GM23248 (cell line): ENCODE results near the gene HCCS. TPM values are rescaled to one million over a fixed set of nuclear protein-coding genes. Genes with fewer than 3 reads are reported as not detected.

Experiments
- DNase-seq: peaks from one replicate; pipeline ENCODE4 v3.0.0-alpha.2; 2015
- H2AFZ ChIP-seq: fragments of 200-600 bp; sonication (generic); 2 replicates; pipeline ENCODE4 v1.6.1; 2016; ENCODE audit warnings: antibody characterized with exemption
- H3F3A ChIP-seq: fragments of 200-600 bp; sonication (generic); 2 replicates; pipeline ENCODE4 v1.6.1; 2016; ENCODE audit warnings: mild to moderate bottlenecking, antibody characterized with exemption, mixed run types; ENCODE audit not compliant: insufficient read depth
- H3K27ac ChIP-seq: fragments of 200-600 bp; sonication (generic); 2 replicates; pipeline ENCODE4 v1.5.1; 2016; ENCODE audit warnings: mild to moderate bottlenecking
- H3K27me3 ChIP-seq: fragments of 200-600 bp; sonication (generic); replicated peaks from 2 replicates; pipeline ENCODE4 v1.6.1; 2016; ENCODE audit warnings: mild to moderate bottlenecking; ENCODE audit not compliant: insufficient read depth
- H3K36me3 ChIP-seq: fragments of 200-600 bp; sonication (generic); 2 replicates; pipeline ENCODE4 v1.6.1; 2016; ENCODE audit warnings: low read depth, mild to moderate bottlenecking
- H3K4me1 ChIP-seq: fragments of 200-600 bp; sonication (generic); 2 replicates; pipeline ENCODE4 v1.6.1; 2016; ENCODE audit warnings: mild to moderate bottlenecking; ENCODE audit not compliant: insufficient read depth
- H3K4me2 ChIP-seq: fragments of 200-600 bp; sonication (generic); one replicate; pipeline ENCODE4 v1.6.1; 2016; ENCODE audit warnings: mild to moderate bottlenecking; ENCODE audit not compliant: unreplicated experiment
- H3K4me3 ChIP-seq: fragments of 200-600 bp; sonication (generic); 2 replicates; pipeline ENCODE4 v1.5.1; 2016; ENCODE audit warnings: mild to moderate bottlenecking
- H3K79me2 ChIP-seq: fragments of 200-600 bp; sonication (generic); 2 replicates; pipeline ENCODE4 v1.6.1; 2016; ENCODE audit warnings: mild to moderate bottlenecking; ENCODE audit not compliant: insufficient read depth
- H3K9ac ChIP-seq: fragments of 200-600 bp; sonication (generic); 2 replicates; pipeline ENCODE4 v1.6.1; 2016; ENCODE audit warnings: mild to moderate bottlenecking
- H3K9me2 ChIP-seq: fragments of 200-600 bp; sonication (generic); 2 replicates; pipeline ENCODE4 v1.6.1; 2016; ENCODE audit warnings: mixed run types, mild to moderate bottlenecking, moderate library complexity; ENCODE audit not compliant: insufficient read depth
- H3K9me3 ChIP-seq: fragments of 200-600 bp; sonication (generic); one replicate; pipeline ENCODE4 v1.6.1; 2017; ENCODE audit warnings: low read depth
- H4K20me1 ChIP-seq: fragments of 200-600 bp; sonication (generic); 2 replicates; pipeline ENCODE4 v1.6.0; 2016; ENCODE audit not compliant: insufficient read depth
- EZH2 ChIP-seq: fragments of 200-600 bp; sonication (generic); IDR thresholded peaks from 2 replicates; pipeline ENCODE4 v1.6.1; 2018; ENCODE audit warnings: antibody characterized with exemption, mild to moderate bottlenecking; ENCODE audit not compliant: insufficient read depth, poor library complexity, severe bottlenecking
- EZH2phosphoT487 ChIP-seq: fragments of 200-600 bp; sonication (generic); IDR thresholded peaks from 2 replicates; pipeline ENCODE4 v1.6.1; 2018; ENCODE audit warnings: antibody characterized with exemption, moderate library complexity, mild to moderate bottlenecking, low read depth; ENCODE audit not compliant: insufficient read depth
- WGBS, 2 experiments: methylation state at CpG; one replicate each; pipeline ENCODE4 v1.1.6; 2015 to 2017; ENCODE audit warnings: low lambda C conversion rate in 2 of 2, low coverage in 1 of 2; ENCODE audit errors: missing lambda C conversion rate in 2 of 2; 5-methylcytosine and 5-hydroxymethylcytosine counted together
- in situ Hi-C: fragments of 300-500 bp; cut with MboI; formaldehyde crosslinking; loops from 2 replicates; pipeline ENCODE4 v1.15.0; 2020
- polyA plus RNA-seq: library from polyadenylated mRNA; unstranded; fragments of >200 nt; fragmentation: Nextera tagmentation; extraction: Ambion mirVana; gene quantifications from 2 replicates; pipeline ENCODE4 v1.2.1, GENCODE V29; 2016
- total RNA-seq: library from RNA; depleted of rRNA; stranded (reverse); fragments of >200 nt; shearing (Covaris generic); gene quantifications from 2 replicates; pipeline ENCODE4 v1.2.3, GENCODE V29; 2014

Gene HCCS
- total and polyA plus RNA-seq, 2 experiments from 2014 or later = 25.4 to 49.8 TPM

DNA sequence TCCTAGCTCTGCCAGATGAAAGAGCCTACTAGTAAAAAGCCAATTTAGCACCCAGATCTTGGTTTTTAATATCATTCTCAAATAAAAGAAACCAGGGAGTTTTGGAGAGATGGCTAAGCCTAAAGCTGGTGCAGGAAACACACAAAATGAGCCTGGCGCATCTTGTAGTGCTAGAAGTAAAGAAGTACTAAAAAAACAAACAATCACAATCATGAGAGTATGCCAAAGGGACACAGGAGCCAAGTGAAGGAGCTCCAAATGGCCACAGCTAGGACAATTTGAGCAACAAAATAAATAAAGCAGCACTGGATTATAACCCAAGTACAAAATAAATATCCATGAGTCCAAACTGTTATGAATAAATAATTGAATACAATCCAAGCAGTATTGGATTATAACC is 37.8 kb upstream of the HCCS start:
- in situ Hi-C loops = no loop called here
- Histone ChIP-seq H3K4me1 (peaks cover 4% of the 10 kb centered on the region; the same call in 1 of the 2 replicates), H3F3A (no peaks in the 10 kb centered on the region), H3K4me3 (no peak overlapping the region), H2AFZ (no peak overlapping the region), H3K4me2 (no peak overlapping the region), H3K9me3 (no peaks in the 10 kb centered on the region), H4K20me1 (no peaks in the 10 kb centered on the region), H3K27me3 (no peaks in the 10 kb centered on the region), H3K79me2 (no peaks in the 10 kb centered on the region), H3K36me3 (no peaks in the 10 kb centered on the region), H3K9me2 (no peaks in the 10 kb centered on the region), H3K27ac (no peak overlapping the region), H3K9ac (no peak overlapping the region)
- TF ChIP-seq EZH2 = no peak
- TF ChIP-seq EZH2phosphoT487 = no peak
- 87 to 100% methylated on average over 1 of the region's 1 CpG for whole genome bisulfite sequencing, 2 experiments
- DNase-seq = no peak

DNA sequence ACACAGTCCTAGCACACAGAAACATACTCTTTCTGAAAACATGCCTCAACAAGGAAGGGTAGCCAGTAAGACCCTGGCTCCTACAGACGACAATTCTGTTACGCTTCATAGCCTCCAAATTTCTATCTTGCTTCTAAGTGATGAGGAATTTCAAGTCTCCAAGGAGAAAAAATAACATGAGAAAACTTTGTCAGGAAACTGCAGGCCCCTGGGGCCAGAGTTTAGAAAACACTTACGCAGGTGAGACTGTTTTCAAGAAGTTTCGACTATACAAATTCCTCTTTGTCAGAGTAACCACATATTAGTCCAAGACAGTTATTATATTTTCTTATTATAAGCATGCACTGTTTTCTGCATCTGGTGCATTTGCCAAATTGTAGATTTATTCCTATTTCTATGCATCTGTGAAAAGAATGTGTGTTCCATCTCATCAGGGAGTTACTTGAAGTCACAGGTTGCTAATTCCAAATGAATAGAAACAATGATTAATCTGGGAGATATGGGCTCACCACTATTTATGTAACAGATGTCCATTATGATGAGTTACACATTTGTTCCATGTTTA is 30.3 kb upstream of the HCCS start:
- WGBS, 2 experiments = 91 to 95% methylated on average over 4 of the region's 4 CpGs
- Histone ChIP-seq H3F3A (no peaks in the 10 kb centered on the region), H3K36me3 (no peaks in the 10 kb centered on the region), H3K4me3 (no peak overlapping the region), H2AFZ (no peak overlapping the region), H3K27me3 (no peaks in the 10 kb centered on the region), H3K9me3 (no peaks in the 10 kb centered on the region), H3K4me1 (no peaks in the 10 kb centered on the region), H3K4me2 (no peak overlapping the region), H3K9ac (no peak overlapping the region), H3K27ac (no peak overlapping the region), H3K9me2 (no peaks in the 10 kb centered on the region), H4K20me1 (no peaks in the 10 kb centered on the region), H3K79me2 (no peaks in the 10 kb centered on the region)
- no peak for DNase-seq
- in situ Hi-C loops = loop anchor here (25.0 kb wide), 1 partner anchor 344 kb away; no protein-coding TSS in a partner anchor
- TF ChIP-seq EZH2phosphoT487 (no peak), EZH2 (no peak)

DNA sequence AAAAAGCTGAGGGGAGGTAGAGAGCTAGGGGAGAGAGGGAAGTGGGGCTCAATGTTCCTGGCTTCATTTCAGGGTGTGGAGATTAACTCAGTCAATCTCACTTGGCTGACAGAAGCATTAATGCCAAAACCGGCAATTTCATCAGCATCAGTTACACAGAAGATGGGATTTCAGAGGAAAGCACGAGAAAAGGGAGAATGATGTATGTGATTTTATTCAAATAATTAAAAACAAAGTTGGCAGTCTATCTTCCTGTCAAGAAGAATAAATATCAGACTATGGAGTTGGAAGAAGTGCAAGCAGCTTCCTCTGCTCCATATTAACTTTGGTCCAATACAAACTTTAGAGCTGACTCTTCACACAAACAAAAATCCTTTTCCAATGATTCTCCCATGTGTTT is 29.6 kb upstream of the HCCS start:
- Histone ChIP-seq H3K27ac (no peak overlapping the region), H3K9me2 (no peaks in the 10 kb centered on the region), H3K4me3 (no peak overlapping the region), H4K20me1 (no peaks in the 10 kb centered on the region), H3K4me1 (no peaks in the 10 kb centered on the region), H2AFZ (no peak overlapping the region), H3K79me2 (no peaks in the 10 kb centered on the region), H3K9ac (no peak overlapping the region), H3F3A (no peaks in the 10 kb centered on the region), H3K9me3 (no peaks in the 10 kb centered on the region), H3K4me2 (no peak overlapping the region), H3K27me3 (no peaks in the 10 kb centered on the region), H3K36me3 (no peaks in the 10 kb centered on the region)
- WGBS, 2 experiments = 22 to 25% methylated on average over 2 of the region's 2 CpGs
- no peak for DNase-seq
- in situ Hi-C loops = loop anchor here (25.0 kb wide), 1 partner anchor 344 kb away; no protein-coding TSS in a partner anchor
- TF ChIP-seq EZH2 (no peak), EZH2phosphoT487 (no peak)

DNA sequence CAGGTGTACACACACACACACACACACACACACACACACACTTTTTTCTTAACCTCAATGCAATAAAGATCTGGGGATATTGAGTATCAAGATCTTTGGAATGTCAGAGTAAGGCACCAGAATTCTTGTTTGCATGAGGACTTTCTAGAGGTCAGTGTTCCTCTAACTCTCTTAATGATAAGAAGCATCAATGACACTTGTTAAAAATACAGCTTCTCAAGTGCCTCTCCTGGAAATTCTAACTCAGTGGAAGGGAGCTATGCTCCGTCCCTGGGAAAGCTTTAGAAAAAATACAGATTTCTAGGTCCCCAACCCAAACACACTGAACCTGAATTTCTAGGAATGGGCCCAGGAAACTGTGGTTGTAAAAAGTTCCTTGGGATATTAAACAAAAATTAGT is 25.8 kb upstream of the HCCS start:
- Histone ChIP-seq H3K36me3 (no peaks in the 10 kb centered on the region), H4K20me1 (no peaks in the 10 kb centered on the region), H3K79me2 (no peaks in the 10 kb centered on the region), H3K4me3 (no peak overlapping the region), H3K27ac (no peak overlapping the region), H3K27me3 (no peaks in the 10 kb centered on the region), H3K9me2 (no peaks in the 10 kb centered on the region), H3K9me3 (no peaks in the 10 kb centered on the region), H3K4me2 (no peak overlapping the region), H3K4me1 (no peaks in the 10 kb centered on the region), H3F3A (no peaks in the 10 kb centered on the region), H2AFZ (no peak overlapping the region), H3K9ac (no peak overlapping the region)
- TF ChIP-seq EZH2 (no peak), EZH2phosphoT487 (no peak)
- in situ Hi-C loops = loop anchor here (25.0 kb wide), 1 partner anchor 348 kb away; no protein-coding TSS in a partner anchor
- 85 to 100% methylated on average over 1 of the region's 1 CpG for WGBS, 2 experiments
- no peak for DNase-seq
